NCI-H345 (cell line): ENCODE measurements around the gene CD300LD.

Source experiments
- DNase-seq: peaks from one replicate; lab custom pipeline; 2025; lab: John Stamatoyannopoulos, UW

The CD300LD gene

DNA sequence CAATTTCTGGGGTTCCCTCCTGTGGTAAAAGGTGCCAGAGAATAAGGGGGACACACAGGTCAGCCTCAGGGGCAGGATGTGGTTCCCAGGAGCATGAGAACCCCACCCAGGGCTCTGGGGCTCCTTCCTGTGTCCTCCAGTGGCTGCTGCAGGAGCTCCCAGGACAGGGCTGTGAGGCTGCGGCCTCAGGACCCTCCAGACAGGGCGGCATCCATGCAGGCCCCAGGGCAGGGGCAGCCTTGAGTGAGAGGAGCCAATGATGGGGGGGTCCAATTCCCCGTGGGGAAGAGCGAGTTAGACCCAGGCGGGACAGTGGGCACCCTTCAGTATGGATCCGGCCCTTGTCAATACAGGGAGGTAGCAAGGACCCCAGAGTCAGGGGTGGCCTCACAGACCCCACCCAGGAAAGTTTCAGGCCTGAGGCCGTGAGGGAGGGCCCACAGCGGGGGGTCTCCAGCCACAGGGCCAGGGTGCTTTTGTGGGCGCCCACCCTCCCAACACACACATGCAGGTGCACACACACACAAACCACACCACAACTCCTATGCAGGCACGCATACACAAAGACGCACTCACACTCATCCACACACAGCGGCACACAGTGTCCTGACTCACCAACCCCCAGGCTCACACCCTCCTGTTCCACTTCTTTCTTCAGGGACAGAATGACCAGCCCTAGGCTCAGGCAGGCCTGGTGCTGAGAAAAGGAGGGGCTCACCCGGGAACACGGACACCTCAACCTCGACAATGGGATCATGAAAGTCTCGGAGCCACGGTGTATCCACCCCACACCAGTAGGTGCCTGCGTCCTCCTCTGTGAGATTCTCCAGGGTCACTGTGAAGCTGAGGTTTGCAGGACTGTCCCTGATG is 48.0 kb downstream of the CD300LD start:
- DNase-seq, result no peak

DNA sequence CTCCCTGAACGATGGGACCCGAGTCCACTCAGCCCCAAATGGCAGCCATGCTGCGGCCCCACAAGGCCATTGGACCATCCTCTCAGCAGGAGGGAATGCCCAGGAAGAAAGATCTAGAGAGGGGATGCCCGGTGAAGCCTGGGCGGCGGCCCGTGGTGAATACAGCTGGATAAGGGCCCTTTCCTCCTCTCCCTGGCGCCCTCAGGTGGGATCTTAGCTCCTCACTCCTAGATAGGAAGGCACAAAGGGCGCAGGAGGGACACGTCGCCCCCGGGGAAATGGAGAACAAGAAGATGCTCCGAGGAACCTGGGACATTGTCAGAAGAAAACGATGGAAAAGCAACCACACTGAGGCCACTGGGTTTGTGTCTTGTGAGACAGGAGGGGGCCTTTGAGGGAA is 48.7 kb downstream of the CD300LD start:
- DNase-seq, result no peak

- DNase-seq, result no peak
These were observed 49.2 kb downstream of the CD300LD start for GRCh38 chr17:74542727-74543383.

- no peak for DNase-seq
These were observed 49.9 kb downstream of the CD300LD start for GRCh38 chr17:74542166-74542565.

GRCh38 chr17:74541176-74542111 is 50.6 kb downstream of the CD300LD start:
- no peak for DNase-seq

- no peak for DNase-seq
These were observed 52.7 kb downstream of the CD300LD start for GRCh38 chr17:74539281-74539820.

DNA sequence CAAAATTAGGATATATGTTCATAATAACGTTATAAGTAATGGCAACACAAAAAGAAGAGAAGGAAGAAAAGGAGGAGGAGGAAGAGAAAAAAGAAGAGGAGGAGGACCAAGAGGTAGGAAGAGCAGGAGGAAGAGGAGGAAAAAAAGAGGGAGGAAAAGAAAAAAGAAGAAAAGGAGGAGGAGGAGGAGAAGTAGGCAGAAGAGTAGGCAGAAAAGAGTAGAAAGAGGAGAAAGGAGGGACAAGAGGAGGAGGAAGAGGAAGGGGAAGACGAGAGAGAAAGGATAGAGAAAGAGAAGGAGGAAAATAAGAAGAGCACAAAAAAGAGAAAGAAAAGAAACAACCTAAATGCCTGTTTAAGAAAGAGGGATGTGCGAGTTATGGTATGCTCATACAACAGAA is 55.2 kb downstream of the CD300LD start:
- no peak for DNase-seq

DNA sequence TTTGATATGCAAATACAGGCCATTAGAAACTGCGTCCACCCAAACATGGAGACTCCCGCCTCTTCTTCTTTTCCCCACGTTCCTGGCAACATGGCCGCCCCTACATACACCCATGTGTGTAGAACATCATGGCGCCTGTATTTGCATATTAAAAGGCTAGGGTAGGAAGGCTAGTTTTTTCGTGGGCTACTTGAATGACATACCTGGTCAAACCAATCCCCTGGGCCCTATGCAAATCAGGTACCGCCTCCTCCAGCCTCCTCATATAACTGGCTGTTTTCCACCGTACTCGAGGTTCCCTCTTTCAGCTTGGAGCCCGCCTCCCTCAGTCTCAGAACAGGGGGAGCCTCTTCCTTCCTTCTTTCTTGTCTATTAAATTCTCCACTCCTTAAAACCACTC is 60.0 kb downstream of the CD300LD start:
- no peak for DNase-seq

- DNase-seq, result no peak
These were observed 60.8 kb downstream of the CD300LD start, which contains the start of gene CD300LB for GRCh38 chr17:74531231-74531761. Gene CD300LB, minus strand, starts transcription at chr17:74531475. Its CDS starts 125 bp downstream, at chr17:74531350.

GRCh38 chr17:74530831-74531150 is 61.3 kb downstream of the CD300LD start:
- DNase-seq, result no peak
